ENCODE measurements around the gene DIAPH3. TPM values are rescaled to one million over a fixed set of nuclear protein-coding genes. Genes with fewer than 3 reads are reported as not detected.
"Not testable (repeated sequence)": the region's sequence is repeated elsewhere in the genome, so short reads cannot be mapped to it uniquely, and the experiment has no call there.

DIAPH3 gene
- total RNA-seq, 1 donor from 2014 or later, result 11.4 TPM

- Mint-ChIP-seq H3K4me3 (ENCODE audit: low read depth) (no peak overlapping the region), H3K36me3 (ENCODE audit: insufficient read depth) (no peaks in the 10 kb centered on the region), H3K27ac (no peak overlapping the region), H3K4me1 (ENCODE audit: low read depth) (peaks cover 9% of the 10 kb centered on the region), H3K27me3 (no peaks in the 10 kb centered on the region), H3K9me3 (ENCODE audit: low read depth) (no peaks in the 10 kb centered on the region)
- no peak for TF ChIP-seq CTCF (IDR thresholded peaks at IDR 0.05; ENCODE audit: unreplicated experiment)
- DNase-seq (ENCODE audit: low spot score, unreplicated experiment), result no peak
Measured at GRCh38 chr13:60095300-60095699, 68.4 kb downstream of the DIAPH3 start.

- no peaks in the 10 kb centered on the region for H3K27me3 Mint-ChIP-seq
- peaks cover 7% of the 10 kb centered on the region for H3K4me1 Mint-ChIP-seq (ENCODE audit: low read depth)
- DNase-seq (ENCODE audit: low spot score, unreplicated experiment), result no peak
- TF ChIP-seq CTCF (IDR thresholded peaks at IDR 0.05; ENCODE audit: unreplicated experiment), result no peak
- H3K36me3 Mint-ChIP-seq (ENCODE audit: insufficient read depth), result no peaks in the 10 kb centered on the region
- no peak overlapping the region for H3K27ac Mint-ChIP-seq
- no peaks in the 10 kb centered on the region for H3K9me3 Mint-ChIP-seq (ENCODE audit: low read depth)
- no peak overlapping the region for H3K4me3 Mint-ChIP-seq (ENCODE audit: low read depth)
Measured at GRCh38 chr13:60094385-60095088, 69.2 kb downstream of the DIAPH3 start.

- peaks cover 7% of the 10 kb centered on the region for H3K4me1 Mint-ChIP-seq (ENCODE audit: low read depth)
- no peak for DNase-seq (ENCODE audit: low spot score, unreplicated experiment)
- H3K27me3 Mint-ChIP-seq, result no peaks in the 10 kb centered on the region
- H3K36me3 Mint-ChIP-seq (ENCODE audit: insufficient read depth), result no peaks in the 10 kb centered on the region
- H3K9me3 Mint-ChIP-seq (ENCODE audit: low read depth), result no peaks in the 10 kb centered on the region
- no peak overlapping the region for H3K4me3 Mint-ChIP-seq (ENCODE audit: low read depth)
- TF ChIP-seq CTCF (IDR thresholded peaks at IDR 0.05; ENCODE audit: unreplicated experiment), result no peak
- no peak overlapping the region for H3K27ac Mint-ChIP-seq
Measured at GRCh38 chr13:60093425-60094019, 70.2 kb downstream of the DIAPH3 start.

GRCh38 chr13:60091573-60091972 lies 72.2 kb downstream of the DIAPH3 start:
- H3K4me3 Mint-ChIP-seq (ENCODE audit: low read depth), result no peak overlapping the region
- H3K4me1 Mint-ChIP-seq (ENCODE audit: low read depth), result peaks cover 10% of the 10 kb centered on the region
- no peaks in the 10 kb centered on the region for H3K27me3 Mint-ChIP-seq
- H3K9me3 Mint-ChIP-seq (ENCODE audit: low read depth), result no peaks in the 10 kb centered on the region
- TF ChIP-seq CTCF (IDR thresholded peaks at IDR 0.05; ENCODE audit: unreplicated experiment), result no peak
- no peak for DNase-seq (ENCODE audit: low spot score, unreplicated experiment)
- H3K27ac Mint-ChIP-seq, result no peak overlapping the region
- no peaks in the 10 kb centered on the region for H3K36me3 Mint-ChIP-seq (ENCODE audit: insufficient read depth)

GRCh38 chr13:60090574-60090973 lies 73.2 kb downstream of the DIAPH3 start:
- no peaks in the 10 kb centered on the region for H3K9me3 Mint-ChIP-seq (ENCODE audit: low read depth)
- no peaks in the 10 kb centered on the region for H3K36me3 Mint-ChIP-seq (ENCODE audit: insufficient read depth)
- no peak for TF ChIP-seq CTCF (IDR thresholded peaks at IDR 0.05; ENCODE audit: unreplicated experiment)
- no peak overlapping the region for H3K27ac Mint-ChIP-seq
- no peak for DNase-seq (ENCODE audit: low spot score, unreplicated experiment)
- peaks cover 10% of the 10 kb centered on the region for H3K4me1 Mint-ChIP-seq (ENCODE audit: low read depth)
- H3K4me3 Mint-ChIP-seq (ENCODE audit: low read depth), result no peak overlapping the region
- no peaks in the 10 kb centered on the region for H3K27me3 Mint-ChIP-seq

- not testable (repeated sequence) for H3K9me3 Mint-ChIP-seq (ENCODE audit: low read depth); H3K27ac Mint-ChIP-seq
Measured at GRCh38 chr13:60083780-60084179, 79.9 kb downstream of the DIAPH3 start.

More at GRCh38 chr13:60083780-60084179, 79.9 kb downstream of the DIAPH3 start:
- not testable (repeated sequence) for H3K4me3 Mint-ChIP-seq (ENCODE audit: low read depth); H3K36me3 Mint-ChIP-seq (ENCODE audit: insufficient read depth); H3K27me3 Mint-ChIP-seq; DNase-seq (ENCODE audit: low spot score, unreplicated experiment); H3K4me1 Mint-ChIP-seq (ENCODE audit: low read depth)

All from progenitor cell of endocrine pancreas (in vitro differentiated cells).